PC-3 (cell line): ENCODE results near the gene TMEM214. TPM values are rescaled to one million over a fixed set of nuclear protein-coding genes. Genes with fewer than 3 reads are reported as not detected.

ENCODE experiments used
- ATAC-seq: fragments of 200-7000 bp; cut with Tn5 transposase; 2 replicates; pipeline ENCODE4 v1.9.1; 2020; ENCODE audit warnings: mild to moderate bottlenecking, moderate library complexity
- BruUV-seq: library from RNA; stranded (reverse); fragments of 400-500 nt; replicated peaks from 2 replicates; lab custom pipeline; 2021; lab: Mats Ljungman, UMichigan
- CTCF ChIA-PET: fragments of 300-600 bp; sonication (Branson Sonifier 250); formaldehyde crosslinking; loops from one replicate; lab custom pipeline; 2022; ENCODE audit warnings: antibody characterized with exemption; lab: Charles Lee
- POLR2A ChIA-PET: fragments of 300-600 bp; sonication (Branson Sonifier 250); formaldehyde crosslinking; loops from one replicate; lab custom pipeline; 2022; ENCODE audit warnings: antibody characterized with exemption; ENCODE audit not compliant: unreplicated experiment; lab: Charles Lee
- DNase-seq: peaks from one replicate; pipeline ENCODE4 v3.0.0-alpha.2; 2015
- H2AFZ ChIP-seq: fragments of 300-600 bp; sonication (generic); 2 replicates; pipeline ENCODE4 v1.6.0; 2016; ENCODE audit warnings: antibody characterized with exemption, low read length
- H3F3A ChIP-seq: fragments of 300-600 bp; sonication (generic); one replicate; pipeline ENCODE4 v1.6.0; 2017; ENCODE audit warnings: antibody characterized with exemption, low read length, control low read depth, mild to moderate bottlenecking; ENCODE audit not compliant: unreplicated experiment
- H3K27ac ChIP-seq: fragments of 300-600 bp; sonication (generic); 2 replicates; pipeline ENCODE4 v1.5.1; 2016; ENCODE audit warnings: mild to moderate bottlenecking, low read length
- H3K27me3 ChIP-seq: fragments of 300-600 bp; sonication (generic); 2 replicates; pipeline ENCODE4 v1.6.1; 2016; ENCODE audit warnings: low read length, mixed read lengths
- H3K36me3 ChIP-seq: fragments of 300-600 bp; sonication (generic); 2 replicates; pipeline ENCODE4 v1.6.1; 2016; ENCODE audit warnings: low read depth, mixed run types, low read length, mixed read lengths
- H3K4me1 ChIP-seq: fragments of 300-600 bp; sonication (generic); 2 replicates; pipeline ENCODE4 v1.5.1; 2016; ENCODE audit warnings: low read length; ENCODE audit not compliant: insufficient read depth
- H3K4me2 ChIP-seq: fragments of 300-600 bp; sonication (generic); 2 replicates; pipeline ENCODE4 v1.6.0; 2016; ENCODE audit warnings: low read length
- H3K4me3 ChIP-seq: fragments of 300-600 bp; sonication (generic); 2 replicates; pipeline ENCODE4 v1.5.1; 2016; ENCODE audit warnings: mild to moderate bottlenecking, low read length, mixed read lengths
- H3K79me2 ChIP-seq: fragments of 300-600 bp; sonication (generic); 2 replicates; pipeline ENCODE4 v1.6.1; 2017; ENCODE audit warnings: low read length, mixed read lengths
- H3K9ac ChIP-seq: fragments of 300-600 bp; sonication (generic); 2 replicates; pipeline ENCODE4 v1.6.0; 2016; ENCODE audit warnings: mild to moderate bottlenecking, low read length
- H3K9me2 ChIP-seq: fragments of 300-600 bp; sonication (generic); replicated peaks from 2 replicates; pipeline ENCODE4 v1.6.1; 2016; ENCODE audit warnings: mixed run types, low read length, mixed read lengths
- H3K9me3 ChIP-seq: fragments of 300-600 bp; sonication (generic); 2 replicates; pipeline ENCODE4 v1.6.1; 2016; ENCODE audit warnings: low read length, mixed read lengths
- H4K20me1 ChIP-seq: fragments of 300-600 bp; sonication (generic); 2 replicates; pipeline ENCODE4 v1.6.1; 2016; ENCODE audit warnings: low read length, mixed read lengths
- CTCF ChIP-seq: fragments of 300-600 bp; sonication (generic); conservative IDR thresholded peaks from 2 replicates; pipeline ENCODE4 v1.5.1; 2017; ENCODE audit warnings: antibody characterized with exemption, low read depth, mild to moderate bottlenecking, low read length
- EZH2 ChIP-seq: fragments of 300-600 bp; sonication (generic); IDR thresholded peaks from one replicate; pipeline ENCODE4 v1.6.1; 2017; ENCODE audit warnings: antibody characterized with exemption, mild to moderate bottlenecking, low read length; ENCODE audit not compliant: unreplicated experiment
- EZH2phosphoT487 ChIP-seq: fragments of 300-600 bp; sonication (generic); IDR thresholded peaks from 2 replicates; pipeline ENCODE4 v1.6.1; 2018; ENCODE audit warnings: mild to moderate bottlenecking, antibody characterized with exemption, low read length, borderline replicate concordance
- intact Hi-C: fragments of 100-400 bp; cut with micrococcal nuclease; formaldehyde crosslinking; loops from 2 replicates; pipeline ENCODE4 v1.9.0; 2023
- total RNA-seq: library from RNA; depleted of rRNA; stranded (reverse); fragments of >200 nt; gene quantifications from 2 replicates; pipeline ENCODE4 v1.2.3, GENCODE V29; 2014

The TMEM214 gene
- total RNA-seq, 1 experiment from 2014 or later = 43.0 TPM

GRCh38 chr2:27079233-27080139 lies 46.7 kb downstream of the TMEM214 start:
- no TSS peak for BruUV-seq
- Histone ChIP-seq H3K9me2 (no peaks in the 10 kb centered on the region), H3K4me1 (peaks cover 5% of the 10 kb centered on the region; the same call in 1 of the 2 replicates), H2AFZ (no peak overlapping the region), H3F3A (no peaks in the 10 kb centered on the region), H3K9me3 (no peaks in the 10 kb centered on the region), H3K27me3 (no peaks in the 10 kb centered on the region), H3K9ac (no peak overlapping the region), H3K36me3 (no peaks in the 10 kb centered on the region), H3K79me2 (no peaks in the 10 kb centered on the region), H3K4me2 (no peak overlapping the region), H3K4me3 (no peak overlapping the region), H3K27ac (no peak overlapping the region), H4K20me1 (no peaks in the 10 kb centered on the region)
- TF ChIP-seq EZH2phosphoT487 = no peak
- no peak for TF ChIP-seq EZH2
- no peak for TF ChIP-seq CTCF
- ATAC-seq (no peak), DNase-seq (no peak)
- ChIA-PET POLR2A (interaction anchor here (0.6 kb wide), 1 partner anchor 97 kb away, joined by 3 read pairs; no protein-coding TSS in a partner anchor), CTCF (no interaction called here)
- intact Hi-C loops = no loop called here

DNA sequence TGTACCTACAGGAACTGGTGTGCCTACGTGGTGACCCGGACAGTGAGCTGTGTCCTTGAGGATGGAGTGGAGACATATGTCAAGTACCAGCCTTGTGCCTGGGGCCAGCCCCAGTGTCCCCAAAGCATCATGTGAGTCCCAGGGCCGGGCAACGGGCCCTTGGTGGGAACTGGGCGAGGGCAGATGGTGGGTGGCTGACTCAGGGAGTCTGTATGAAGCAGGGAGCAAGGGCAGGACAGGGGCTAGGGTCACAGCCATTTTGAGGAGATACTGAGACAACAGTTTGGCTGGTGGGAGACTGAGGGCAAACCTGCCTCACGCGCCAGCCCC lies 47.3 kb downstream of the TMEM214 start:
- no peaks in the 10 kb centered on the region for H3K79me2 ChIP-seq
- H3F3A ChIP-seq = no peaks in the 10 kb centered on the region
- H3K27ac ChIP-seq = no peak overlapping the region
- no peak overlapping the region for H3K4me2 ChIP-seq
- no peak overlapping the region for H3K4me3 ChIP-seq
- no peaks in the 10 kb centered on the region for H3K9me3 ChIP-seq
- no peaks in the 10 kb centered on the region for H3K27me3 ChIP-seq
- H3K4me1 ChIP-seq = peaks cover 5% of the 10 kb centered on the region; the same call in 1 of the 2 replicates
- no peaks in the 10 kb centered on the region for H3K9me2 ChIP-seq
- intact Hi-C loops = no loop called here
- ChIA-PET CTCF (no interaction called here), POLR2A (interaction anchor here (0.6 kb wide), 1 partner anchor 98 kb away, joined by 3 read pairs; no protein-coding TSS in a partner anchor)
- no peaks in the 10 kb centered on the region for H4K20me1 ChIP-seq
- no peak overlapping the region for H3K9ac ChIP-seq
- no peak overlapping the region for H2AFZ ChIP-seq
- DNase-seq (no peak), ATAC-seq (no peak)
- no peaks in the 10 kb centered on the region for H3K36me3 ChIP-seq
- no TSS peak for BruUV-seq
- no peak for TF ChIP-seq EZH2phosphoT487
- TF ChIP-seq CTCF = no peak

GRCh38 chr2:27080603-27080936 lies 47.8 kb downstream of the TMEM214 start:
- H4K20me1 ChIP-seq = no peaks in the 10 kb centered on the region
- intact Hi-C loops = no loop called here
- TF ChIP-seq EZH2 (no peak), CTCF (no peak), EZH2phosphoT487 (no peak)
- POLR2A ChIA-PET = interaction anchor here (0.6 kb wide), 1 partner anchor 98 kb away, joined by 3 read pairs; no protein-coding TSS in a partner anchor
- no peaks in the 10 kb centered on the region for H3K27me3 ChIP-seq
- H3K4me2 ChIP-seq = no peak overlapping the region
- H3K4me1 ChIP-seq = peaks cover 8% of the 10 kb centered on the region; the same call in 1 of the 2 replicates
- H3F3A ChIP-seq = no peaks in the 10 kb centered on the region
- DNase-seq = no peak
- no peaks in the 10 kb centered on the region for H3K9me2 ChIP-seq
- no peaks in the 10 kb centered on the region for H3K36me3 ChIP-seq
- BruUV-seq = no TSS peak
- no peaks in the 10 kb centered on the region for H3K9me3 ChIP-seq
- H3K9ac ChIP-seq = no peak overlapping the region
- no peak overlapping the region for H3K4me3 ChIP-seq
- CTCF ChIA-PET = interaction anchor here (0.6 kb wide), 1 partner anchor 810 kb away, joined by 7 read pairs; the partner anchor contains the start of genes BABAM2 and RBKS
- no peaks in the 10 kb centered on the region for H3K79me2 ChIP-seq
- no peak for ATAC-seq
- H3K27ac ChIP-seq = no peak overlapping the region
- H2AFZ ChIP-seq = no peak overlapping the region
